ENCODE data around the gene SEPHS1.
"Not testable (repeated sequence)": the region's sequence is repeated elsewhere in the genome, so short reads cannot be mapped to it uniquely, and the experiment has no call there.

SEPHS1 gene

DNA sequence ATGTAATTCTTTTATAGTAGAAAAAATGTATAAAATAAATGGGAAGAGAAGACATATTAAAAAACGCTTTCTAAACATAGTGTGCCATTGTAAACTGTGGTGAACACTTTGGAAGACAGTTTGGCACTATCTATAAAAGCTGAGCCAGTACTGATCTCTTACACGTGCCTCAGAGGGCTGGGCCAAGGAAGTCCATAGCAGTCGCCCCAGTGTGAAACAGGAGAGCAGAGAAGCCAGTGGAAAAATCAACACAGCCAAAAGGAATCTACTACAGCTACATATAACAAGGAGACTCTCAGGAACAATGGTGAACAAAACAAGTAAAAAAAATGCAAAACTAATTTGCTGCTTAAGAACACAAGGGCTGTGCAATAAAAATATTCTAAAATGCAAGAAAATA, 20.6 kb downstream of the SEPHS1 start:
- DNase-seq = no peak

DNA sequence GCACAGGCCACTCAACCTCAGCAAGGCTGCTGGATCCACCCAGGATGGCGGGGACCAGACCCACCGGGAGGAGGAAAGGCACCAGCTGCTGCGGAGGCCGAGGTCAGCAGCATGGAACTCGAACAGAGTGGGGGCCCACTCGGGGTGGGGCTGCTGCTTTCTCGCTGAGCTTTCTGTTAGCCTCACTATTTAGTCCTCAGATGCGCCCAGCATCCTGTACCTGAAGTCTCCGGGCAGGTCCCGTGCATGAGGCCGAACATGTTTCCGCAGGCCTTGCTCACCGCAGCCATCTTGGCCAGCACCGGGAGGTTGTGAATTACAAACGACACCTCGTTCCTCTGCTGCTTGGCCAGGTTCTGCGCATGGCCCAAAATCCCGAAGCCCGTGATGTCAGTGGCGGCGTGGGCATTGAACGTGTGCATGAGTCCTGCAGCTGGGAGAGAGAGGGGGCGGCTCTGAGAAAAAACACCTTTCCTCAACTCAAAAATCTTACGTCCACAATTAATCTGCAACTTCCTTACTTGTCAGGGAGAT, 25.4 kb downstream of the SEPHS1 start:
- no peak for DNase-seq

DNA sequence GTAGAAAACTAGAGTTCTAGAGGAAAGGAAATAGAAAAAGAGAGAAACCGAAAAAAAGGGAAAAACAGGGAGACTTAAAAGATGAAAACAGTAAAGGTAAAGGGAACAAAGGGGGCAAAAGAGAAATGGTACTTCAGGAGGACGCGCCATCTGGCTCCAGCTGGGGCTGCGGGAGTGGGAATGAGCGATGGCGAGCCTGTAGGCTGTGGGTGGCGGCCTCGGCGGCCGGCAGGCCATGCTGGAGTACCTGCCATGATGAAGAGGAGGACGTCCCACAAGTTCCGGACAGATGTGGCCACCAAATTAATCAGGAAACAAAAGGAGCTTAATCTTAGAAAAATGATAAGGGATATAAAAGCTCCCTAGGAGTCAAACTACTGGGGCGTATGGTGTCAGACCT, 26.5 kb downstream of the SEPHS1 start:
- no peak for DNase-seq

DNA sequence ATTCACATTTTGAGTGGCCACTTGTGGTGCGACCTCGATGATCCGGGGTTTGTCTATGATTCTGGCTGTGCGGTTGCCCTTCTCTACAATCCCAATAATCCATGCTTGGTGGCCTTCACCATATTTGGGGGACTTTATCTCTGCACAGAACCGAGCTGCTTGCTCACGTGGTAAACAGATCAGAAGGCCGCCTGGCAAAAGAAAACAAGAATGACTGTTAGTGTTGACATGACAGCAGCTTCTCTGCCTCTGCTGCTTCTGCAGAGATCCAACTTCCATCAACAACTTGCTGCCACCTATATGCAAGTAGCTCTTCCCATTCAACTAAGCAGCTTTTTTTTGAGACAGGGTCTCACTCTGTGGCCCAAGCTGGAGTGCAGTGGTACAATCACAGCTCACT, 28.9 kb downstream of the SEPHS1 start:
- no peak for DNase-seq

DNA sequence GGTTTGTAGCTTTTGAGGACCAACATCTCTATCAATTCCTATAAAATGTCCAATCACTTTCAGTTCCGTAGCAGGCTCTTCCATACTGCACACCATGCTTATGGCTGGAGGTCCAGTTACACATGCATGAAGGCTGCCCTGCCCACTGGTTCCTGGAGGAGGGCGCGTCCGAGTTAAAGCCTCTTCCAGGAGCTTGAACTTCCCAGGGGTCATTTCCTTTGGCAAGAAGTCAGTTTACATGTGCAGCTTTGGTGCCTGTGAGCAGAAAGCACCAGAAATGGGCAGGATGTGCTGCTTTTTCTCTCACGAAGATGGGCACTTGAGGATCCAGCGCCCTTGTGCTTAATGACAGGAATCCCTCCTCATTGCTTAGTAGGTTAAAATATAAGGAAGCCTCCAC, 30.6 kb downstream of the SEPHS1 start:
- no peak for DNase-seq

DNA sequence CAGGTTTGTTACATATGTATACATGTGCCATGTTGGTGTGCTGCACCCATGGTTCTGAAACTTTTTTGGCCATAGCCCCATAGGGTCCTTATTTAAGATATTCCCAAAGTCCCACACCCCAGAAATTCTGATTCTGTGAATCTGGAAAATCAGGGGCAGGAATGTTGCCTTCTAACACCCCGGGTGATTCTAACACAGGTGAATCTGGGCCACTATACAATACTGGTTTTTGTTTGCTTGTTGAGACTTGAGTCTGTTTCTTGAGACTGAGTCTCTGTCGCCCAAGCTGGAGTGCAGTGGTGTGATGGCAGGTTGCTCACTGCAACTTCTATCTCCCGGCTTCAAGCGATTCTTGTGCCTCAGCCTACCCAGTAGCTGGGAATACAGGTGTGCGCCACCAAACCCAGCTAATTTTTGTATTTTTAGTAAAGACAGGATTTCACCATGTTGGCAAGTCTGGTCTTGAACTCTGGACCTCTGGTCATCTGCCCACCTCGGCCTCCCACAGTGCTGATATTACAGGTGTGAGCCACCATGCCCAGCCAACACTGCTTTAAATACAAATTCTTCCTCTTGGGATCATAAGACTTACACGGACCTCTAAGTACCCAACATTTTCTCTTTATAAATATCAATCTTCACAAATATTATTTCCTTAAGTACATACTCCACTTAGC, 31.3 kb downstream of the SEPHS1 start:
- DNase-seq = no peak

DNA sequence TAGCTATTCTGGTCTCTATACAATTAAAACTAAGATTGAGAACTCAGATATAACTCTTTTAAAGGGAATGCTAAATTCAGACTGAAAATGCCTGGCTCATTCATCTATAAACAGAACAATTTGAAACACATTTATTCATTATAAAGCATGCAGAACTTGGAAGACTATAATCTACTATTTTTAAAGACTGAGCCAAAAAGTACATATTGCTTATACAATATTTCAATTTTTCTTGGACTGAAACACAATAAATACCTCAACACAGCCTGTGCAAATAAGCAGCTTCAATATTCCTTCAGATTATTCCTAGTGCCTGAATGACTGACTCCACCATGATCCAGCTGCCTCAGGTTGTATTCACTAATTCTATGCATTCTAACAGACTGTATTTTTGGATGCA, 32.7 kb downstream of the SEPHS1 start:
- DNase-seq = no peak

DNA sequence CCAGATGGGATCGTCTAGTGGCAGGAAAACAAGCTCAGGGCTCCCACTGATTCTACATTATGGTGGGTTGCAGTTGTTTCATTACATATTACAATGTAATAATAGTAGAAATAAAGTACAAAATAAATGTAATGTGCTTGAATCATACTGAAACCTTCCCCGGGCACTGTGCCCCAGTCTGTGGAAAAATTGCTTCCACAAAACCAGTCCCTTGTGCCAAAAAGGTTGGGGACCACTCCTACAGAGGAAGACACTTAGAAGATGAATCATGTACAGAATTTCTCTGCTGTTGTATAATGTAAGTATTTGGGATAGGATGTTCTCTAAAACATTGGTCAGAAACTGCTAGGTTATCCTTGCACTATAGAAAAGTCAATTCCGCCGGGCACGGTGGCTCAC, 36.9 kb downstream of the SEPHS1 start:
- no peak for DNase-seq

DNA sequence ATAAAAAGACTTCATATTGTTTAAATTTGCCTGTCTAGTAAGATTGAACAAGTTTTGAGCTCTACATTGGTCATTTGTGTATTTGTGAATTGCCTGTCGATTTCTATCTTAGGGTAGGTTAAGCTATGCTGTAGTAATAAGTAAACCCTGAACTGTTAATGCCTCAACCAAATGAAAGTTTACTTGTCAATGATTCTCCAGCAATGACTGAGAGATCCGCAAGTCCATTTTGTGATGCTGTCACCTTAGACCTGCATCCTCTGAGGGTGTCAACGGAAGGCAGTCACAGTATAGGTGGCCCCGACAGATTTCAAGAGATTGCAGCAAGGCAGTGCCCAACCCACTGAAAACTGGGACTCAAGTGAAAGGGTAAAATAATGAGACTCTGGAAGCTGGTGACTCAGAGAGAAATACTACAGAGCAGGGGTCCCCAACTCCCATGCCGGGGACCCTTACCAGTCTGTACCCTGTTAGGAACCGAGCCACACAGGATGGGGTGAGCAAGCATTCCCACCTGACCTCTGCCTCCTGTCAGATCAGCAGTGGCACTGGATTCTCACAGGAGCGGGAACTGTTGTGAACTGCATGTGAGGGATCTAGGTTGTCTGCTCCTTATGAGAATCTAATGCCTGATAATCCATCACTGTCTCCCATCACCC, 37.4 kb downstream of the SEPHS1 start:
- no peak for DNase-seq

DNA sequence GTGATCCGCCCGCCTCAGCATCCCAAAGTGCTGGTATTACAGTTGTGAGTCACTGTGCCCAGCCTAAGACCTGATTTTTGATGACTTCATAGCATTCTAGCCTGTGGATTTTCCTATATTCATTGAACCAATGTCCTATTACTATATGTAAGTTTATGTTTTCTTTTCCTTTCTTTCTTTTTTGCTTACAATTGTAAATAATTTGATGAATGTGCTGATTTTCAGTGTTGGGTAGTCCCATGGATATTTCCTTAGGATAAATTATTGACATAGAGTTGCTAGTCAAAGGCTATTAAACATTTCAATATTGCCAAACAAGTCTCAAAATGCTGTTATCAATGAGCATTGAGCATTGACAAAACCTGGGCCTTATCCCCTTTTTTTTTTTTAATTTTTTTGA, 38.3 kb downstream of the SEPHS1 start:
- no peak for DNase-seq

DNA sequence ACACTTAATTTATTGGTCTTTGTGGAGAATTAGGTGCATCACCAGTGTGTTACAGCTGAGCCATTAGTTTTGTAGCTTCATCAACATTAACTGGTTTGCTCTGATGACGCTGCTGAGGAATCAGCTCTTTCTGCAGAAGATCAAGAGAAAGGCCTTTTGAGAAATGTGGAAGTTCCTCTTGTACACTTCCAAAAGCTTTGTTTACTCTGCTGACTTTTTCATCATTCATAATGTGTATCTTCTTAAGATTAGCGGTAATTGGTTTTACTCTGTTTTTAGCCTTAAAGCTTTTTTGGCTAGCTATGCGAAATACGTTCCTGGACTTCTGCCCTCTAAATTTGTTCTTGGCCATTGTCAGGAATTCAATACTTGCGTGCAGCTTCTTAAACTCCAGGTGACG, 40.0 kb downstream of the SEPHS1 start:
- no peak for DNase-seq

DNA sequence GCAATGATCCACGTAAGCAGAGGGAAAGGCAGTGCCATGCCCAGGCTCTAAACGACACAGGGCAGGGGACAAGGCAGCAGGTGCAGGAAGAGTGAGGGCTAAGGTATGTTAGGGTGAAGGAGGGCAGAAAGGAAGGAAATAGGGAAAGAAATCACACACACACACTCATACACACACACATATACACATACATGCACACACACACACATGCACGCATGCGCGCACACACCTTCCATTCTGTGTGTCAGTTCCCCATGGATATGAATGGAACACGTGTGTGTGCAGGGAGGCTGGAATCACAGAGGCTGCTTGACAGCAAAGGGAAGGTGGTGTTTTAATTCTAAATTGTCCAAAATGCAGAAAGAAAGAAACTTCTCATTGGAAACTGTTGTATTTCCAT, 42.0 kb downstream of the SEPHS1 start:
- no peak for DNase-seq

DNA sequence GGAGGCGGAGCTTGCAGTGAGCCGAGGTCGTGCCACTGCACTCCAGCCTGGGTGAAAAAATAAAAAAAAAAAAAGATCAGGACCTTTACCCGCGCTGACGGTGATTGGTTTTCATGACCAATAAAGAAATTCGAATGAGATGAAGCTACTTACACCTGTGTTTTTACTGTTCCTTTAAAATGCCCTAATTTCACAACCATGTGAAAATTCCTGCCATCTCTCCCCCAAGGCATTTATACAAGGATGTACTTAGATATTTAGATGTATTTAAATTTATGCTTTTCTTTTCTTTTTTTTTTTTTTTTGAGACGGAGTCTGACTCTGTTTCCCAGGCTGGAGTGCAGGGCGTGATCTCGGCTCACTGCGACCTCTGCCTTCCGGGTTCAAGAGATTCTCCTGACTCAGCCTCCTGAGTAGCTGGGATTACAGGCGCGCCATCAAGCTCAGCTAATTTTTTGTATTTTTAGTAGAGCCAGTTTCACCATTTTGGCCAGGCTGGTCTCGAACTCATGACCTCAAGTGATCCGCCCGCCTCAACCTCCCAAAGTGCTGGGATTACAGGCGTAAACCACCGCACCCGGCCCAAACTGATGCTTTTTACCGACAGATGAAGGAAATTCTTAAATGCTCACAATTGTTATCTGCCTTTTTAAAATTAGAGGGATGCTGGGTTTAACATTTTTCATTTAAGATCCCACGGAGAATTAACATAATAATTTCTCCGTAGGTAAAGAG, 45.1 kb downstream of the SEPHS1 start:
- no peak for DNase-seq

DNA sequence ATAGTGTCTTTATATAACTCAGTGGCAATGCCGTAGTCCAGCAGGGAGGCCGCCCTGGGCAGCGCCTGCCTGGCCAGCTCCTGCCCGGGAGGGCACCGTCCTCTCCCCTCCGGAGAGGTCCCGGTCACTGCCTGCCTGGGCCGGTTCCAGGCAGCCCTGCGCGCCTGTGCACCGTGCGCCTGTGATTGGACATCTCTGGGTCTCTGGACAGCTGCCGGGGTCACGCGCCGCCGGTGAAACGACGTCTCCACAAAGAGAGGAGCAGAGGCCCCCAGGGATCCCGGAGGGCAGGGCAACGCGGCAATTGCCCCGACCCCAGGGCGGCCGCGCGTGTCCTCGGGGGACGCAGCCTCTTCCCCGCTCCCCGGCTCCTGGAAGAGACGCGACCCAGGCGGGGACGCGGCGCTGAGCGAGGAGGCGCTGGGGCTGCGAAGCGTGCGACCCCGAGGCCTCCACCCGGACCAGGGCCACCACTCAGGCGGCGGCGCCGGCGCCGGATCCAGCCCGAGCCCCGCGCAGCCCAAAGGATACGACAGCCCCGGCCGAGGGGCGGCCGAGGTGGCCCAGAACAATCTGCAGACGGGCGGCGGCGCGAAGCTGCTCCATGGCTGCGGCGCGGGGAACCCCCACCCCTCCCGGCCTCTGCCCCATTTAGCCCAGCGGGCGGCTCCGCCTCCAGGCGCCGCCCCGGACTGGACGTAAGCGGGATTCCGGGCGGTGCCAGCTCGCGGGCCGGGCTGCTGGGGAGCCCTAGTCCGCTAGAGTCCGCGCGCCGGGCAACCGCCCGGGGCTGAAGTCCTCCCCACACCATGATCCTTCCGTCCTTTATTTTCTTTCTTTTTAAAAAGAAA, 48.4 kb downstream of the SEPHS1 start, which contains the start of gene PHYH:
Gene PHYH (minus strand): TSS at position 628 of the 851 bp plus-strand sequence. CDS start 22 bp downstream, at position 606.
- peak; percentile 75 to 85 (median 81) for DNase-seq

DNA sequence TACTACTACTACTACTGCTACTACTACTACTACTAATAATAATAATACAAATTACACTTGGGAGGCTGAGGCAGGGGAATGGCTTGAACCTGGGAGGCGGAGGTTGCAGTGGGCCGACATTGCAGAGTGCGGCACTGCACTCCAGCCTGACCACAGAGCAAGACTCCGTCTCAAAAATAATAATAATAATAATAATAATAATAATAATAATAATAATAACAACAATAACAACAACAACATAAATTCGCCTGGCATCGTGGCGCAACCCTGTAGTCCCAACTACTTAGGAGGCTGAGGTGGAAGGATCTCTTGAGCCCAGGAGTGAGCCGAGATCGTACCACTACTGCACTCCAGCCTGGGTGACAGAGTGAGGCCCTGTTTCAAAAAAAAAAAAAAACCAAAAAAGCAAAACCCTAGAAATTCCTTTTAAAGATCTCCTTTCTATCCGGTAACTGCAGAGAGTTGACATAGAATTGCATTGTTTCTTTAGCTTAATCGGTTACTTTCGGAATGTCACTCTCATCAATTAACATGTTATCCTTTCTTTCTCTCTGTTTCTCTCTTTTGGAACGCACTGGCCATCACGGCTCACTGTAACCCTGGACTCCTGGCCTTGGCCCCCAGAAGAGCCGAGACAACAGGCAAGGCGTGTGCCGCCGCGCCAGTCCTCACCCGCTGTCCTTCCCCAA, 49.2 kb downstream of the SEPHS1 start:
- DNase-seq = no peak

DNA sequence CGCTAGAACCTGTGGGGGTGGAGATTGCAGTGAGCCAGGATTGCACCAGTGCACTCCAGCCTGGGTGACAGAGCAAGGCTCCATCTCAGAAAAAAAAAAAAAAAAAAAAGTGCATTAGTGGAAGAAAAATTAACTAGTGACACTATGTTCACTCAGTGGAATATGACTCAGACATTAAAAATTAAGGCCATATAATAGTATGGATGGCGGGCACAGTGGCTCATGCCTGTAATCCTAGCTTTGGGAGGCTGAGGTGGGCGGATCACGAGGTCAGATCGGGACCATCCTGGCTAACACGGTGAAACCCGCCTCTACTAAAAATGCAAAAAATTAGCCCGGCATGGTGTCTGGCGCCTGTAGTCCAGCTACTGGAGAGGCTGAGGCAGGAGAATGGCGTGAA, 51.6 kb downstream of the SEPHS1 start:
- no peak for DNase-seq

DNA sequence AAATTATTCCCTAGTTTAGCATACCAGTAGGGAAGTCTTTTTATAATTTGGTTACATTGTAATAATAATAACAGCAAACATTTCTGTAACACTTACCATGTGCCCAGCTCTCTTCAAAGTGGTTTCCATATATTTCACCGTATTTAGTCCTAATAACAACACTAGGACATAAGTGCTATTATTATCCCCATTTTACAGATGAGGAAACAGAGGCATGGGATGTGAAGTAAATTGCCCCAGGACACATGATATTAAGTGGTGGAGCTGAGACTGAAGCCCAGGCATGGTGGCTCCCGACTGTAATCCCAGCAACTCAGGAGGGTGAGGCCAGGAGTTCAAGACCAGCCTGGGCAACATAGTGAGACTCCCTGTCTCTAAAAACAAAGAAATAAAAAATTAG, 53.3 kb downstream of the SEPHS1 start:
- no peak for DNase-seq

DNA sequence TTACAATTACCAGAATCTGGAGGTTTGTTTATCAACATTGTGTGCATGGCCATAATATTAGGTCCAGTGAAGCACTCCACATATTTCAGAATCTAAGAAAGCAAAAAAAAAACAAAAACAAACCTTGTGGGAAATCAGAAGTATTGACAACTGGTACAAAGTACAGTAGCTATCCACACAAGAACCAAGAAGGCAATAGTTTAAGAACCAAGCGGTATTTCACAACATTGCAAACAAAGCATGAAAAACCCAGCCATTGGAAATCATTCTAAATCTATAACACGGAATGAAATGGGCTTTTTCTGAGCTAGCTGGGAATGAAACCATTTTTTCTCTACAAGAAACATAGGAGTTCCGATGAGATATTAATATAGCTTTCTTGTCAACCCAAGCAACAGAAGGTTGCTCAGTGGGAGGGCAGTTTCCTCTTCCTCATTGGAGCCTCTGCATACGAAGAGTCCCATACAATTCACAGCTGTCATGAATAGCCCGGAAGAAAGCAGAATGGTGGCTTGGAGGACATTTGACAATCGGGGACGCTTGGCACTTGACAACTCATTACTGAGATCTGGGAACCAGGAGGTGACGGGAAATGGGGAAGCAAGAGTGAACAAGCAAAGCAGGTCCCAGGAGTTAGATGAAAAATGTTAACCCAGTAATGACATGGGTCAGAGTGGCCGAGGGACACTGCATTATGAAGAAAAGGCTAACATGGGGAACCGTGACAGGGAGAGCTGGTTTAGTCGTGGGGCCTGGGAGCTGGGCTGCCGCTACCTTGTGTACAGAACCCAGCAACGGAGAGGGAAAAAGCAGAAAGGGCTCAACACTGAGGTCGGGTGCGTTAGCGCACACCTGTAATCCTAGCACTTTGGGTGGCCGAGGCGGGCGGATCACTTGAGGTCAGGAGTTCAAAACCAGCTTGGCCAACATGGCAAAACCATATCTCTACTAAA, 56.0 kb downstream of the SEPHS1 start:
- no peak for DNase-seq

DNA sequence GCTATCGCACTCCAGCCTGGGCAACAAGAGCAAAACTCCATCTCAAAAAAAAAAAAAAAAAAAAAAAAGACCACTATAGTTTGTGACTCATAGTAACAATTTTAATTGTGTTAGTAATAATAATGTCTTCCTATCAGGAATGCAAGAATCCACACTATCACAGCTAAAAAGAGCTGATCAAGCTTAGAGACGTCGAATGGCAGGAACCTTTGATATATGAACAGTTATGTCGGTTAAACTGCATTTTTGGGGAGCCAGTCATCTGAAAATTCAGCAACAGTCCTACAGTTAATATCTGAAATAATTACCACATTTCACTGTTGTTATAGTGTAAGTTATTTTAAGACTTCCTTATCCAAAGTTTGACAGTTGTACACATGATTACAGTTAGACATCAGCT, 57.0 kb downstream of the SEPHS1 start:
- no peak for DNase-seq

DNA sequence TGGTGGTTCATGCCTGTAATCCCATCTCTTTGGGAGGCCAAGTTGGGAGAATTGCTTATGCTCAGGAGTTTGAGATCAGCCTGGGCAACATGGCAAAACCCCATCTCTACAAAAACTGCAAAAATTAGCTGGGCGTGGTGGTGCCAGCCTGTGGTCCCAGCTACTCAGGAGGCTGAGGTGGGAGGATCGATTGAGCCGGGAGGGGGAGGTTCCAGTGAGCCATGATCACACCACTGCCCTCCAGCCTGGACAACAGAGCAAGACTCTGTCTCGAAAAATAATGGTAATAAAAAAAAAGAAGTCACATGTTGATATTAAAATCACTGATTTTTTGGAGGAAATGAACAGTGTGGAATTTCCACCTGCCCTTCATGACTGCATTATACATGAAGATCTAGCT, 64.0 kb downstream of the SEPHS1 start:
- DNase-seq = no peak

DNA sequence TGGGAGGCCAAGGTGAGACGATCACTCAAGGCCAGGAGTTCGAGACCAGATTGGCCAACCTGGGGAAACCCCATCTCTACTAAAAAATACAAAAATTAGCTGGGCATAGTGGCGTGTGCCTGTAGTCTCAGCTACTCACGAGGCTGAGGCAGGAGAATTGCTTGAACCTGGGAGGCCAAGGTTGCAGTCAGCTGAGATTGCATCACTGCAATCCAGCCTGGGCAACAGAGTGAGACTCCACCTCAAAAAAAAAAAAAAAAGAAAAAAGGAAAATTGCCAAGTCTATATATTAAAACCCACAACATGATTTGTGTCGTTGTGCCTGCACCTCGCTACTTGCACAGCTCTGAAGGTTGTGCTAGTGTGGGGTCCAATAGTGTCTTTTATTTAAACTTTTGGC, 65.7 kb downstream of the SEPHS1 start:
- not testable (repeated sequence) for DNase-seq

All from T-helper 1 cell (primary cell).